Skin epidermis (tissue), 12 donors: ENCODE results near the gene PCGF2.

Experiments used
- H3K27ac ChIP-seq, 21 experiments: fragments of 200-600 bp; sonication (generic) in 11 of 21; one replicate each; pipeline ENCODE4 v1.5.0; 2020; ENCODE audit warnings: mild to moderate bottlenecking in 3 of 21, inconsistent platforms in 2 of 21, moderate library complexity in 2 of 21
- H3K4me3 ChIP-seq, 7 experiments: fragments of 200-600 bp; sonication (generic) in 2 of 7; one replicate each; pipeline ENCODE4 v1.5.0; 2020; ENCODE audit warnings: inconsistent platforms in 2 of 7, mild to moderate bottlenecking in 2 of 7, moderate library complexity in 1 of 7

PCGF2 gene

GRCh38 chr17:38752308-38753070 is 4.4 kb upstream of the PCGF2 start, which contains the start of gene PSMB3:
PSMB3 (plus strand) TSS chr17:38752741; CDS start chr17:38752827, 86 bp downstream.
- peak within 1 kb of the TSS; percentile 67 to 97 (median 91) for H3K27ac ChIP-seq
- peak within 1 kb of the TSS; percentile 66 to 98 (median 83) for H3K4me3 ChIP-seq

GRCh38 chr17:38751808-38752307 is 3.7 kb upstream of the PCGF2 start:
- Histone ChIP-seq H3K4me3 (peak overlapping the region; percentile 66 to 98 (median 83)), H3K27ac (peak overlapping the region; percentile 36 to 97 (median 84))

DNA sequence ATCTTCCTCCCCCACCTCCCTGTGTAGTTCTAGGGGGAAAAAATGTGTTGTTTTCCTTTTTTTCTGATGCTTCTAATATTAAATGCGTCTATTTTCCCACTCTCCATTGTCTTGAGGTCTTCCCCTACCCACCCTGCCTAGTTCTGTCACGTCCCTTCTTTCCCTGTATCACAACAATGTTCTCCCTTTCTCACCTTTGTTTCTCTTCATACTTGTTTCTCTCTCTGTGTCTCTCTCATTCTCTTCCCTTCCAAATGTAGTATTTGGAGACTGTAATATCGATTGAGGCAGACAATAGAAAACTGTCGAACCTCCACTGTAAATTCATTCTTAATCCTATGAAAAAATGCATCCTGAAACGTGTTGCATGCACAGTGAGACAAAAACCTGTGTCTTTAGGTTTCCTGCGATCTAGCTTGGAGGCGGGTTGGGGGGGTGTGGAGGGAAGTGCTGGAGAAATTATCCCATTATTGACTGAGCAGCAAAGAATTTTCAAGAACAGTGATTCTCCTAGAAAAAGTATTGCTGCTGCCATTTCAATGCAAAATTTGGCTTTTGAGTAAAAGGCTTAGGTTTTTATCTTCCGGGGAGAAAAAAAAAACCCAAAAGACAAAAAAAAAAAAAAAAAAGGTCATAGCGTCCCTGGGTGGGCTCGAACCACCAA is 3.1 kb upstream of the PCGF2 start:
- H3K4me3 ChIP-seq: peak overlapping the region; percentile 66 to 98 (median 83)

GRCh38 chr17:38750312-38751121 is 2.4 kb upstream of the PCGF2 start:
- Histone ChIP-seq H3K4me3 (peak overlapping the region; percentile 43 to 98 (median 72)), H3K27ac (peak overlapping the region in 16 of 21 experiments; percentile 41 to 93 (median 76))

More for the DNA sequence above, 3.1 kb upstream of the PCGF2 start:
- peak overlapping the region in 16 of 21 experiments; percentile 36 to 97 (median 84) for H3K27ac ChIP-seq

- Histone ChIP-seq H3K4me3 (peak overlapping the region; percentile 43 to 74 (median 68)), H3K27ac (peak overlapping the region in 16 of 21 experiments; percentile 41 to 93 (median 76))
Observed at GRCh38 chr17:38750044-38750311, 1.8 kb upstream of the PCGF2 start.

DNA sequence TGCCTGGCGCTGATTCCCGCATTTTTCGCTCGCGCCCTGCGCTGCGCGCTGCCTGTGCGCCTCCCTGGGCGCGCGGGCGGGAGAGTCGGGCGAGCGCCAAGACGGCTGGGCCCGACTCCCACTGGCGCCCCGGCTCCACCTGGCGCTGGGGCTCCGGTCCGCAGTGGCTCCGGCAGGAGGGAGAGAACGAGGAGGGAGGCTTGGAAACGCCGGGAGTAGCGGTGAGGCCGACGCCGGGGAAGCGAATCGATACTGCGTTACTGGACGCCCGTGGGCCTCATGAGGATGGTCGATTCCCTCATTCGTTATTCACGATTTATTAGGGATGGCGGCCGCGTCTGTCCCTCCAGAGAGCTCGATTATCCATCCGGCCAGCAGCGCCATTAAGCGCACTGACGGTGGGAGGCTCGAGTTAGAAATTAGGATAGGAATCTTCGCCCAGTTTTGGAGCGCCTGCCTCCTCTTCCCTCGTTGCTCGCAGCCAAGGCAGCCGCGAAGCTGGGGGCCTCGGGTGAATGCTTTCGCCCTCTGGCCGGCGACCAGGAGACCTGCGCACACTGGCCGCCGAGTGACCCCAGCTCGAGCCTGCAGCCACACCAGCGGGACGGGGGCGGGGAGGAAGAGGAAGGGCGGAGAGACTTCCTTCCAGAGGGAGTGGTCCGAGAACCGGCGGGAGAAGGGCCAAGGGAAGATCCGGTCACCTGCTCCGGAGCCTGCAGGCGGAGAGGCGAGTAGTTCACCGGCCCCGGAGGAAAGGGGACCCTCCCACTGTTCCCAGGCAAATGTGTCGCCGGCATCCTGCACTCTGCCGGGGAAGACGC is 1.3 kb upstream of the PCGF2 start:
- peak overlapping the region; percentile 30 to 93 (median 78) for H3K27ac ChIP-seq

DNA sequence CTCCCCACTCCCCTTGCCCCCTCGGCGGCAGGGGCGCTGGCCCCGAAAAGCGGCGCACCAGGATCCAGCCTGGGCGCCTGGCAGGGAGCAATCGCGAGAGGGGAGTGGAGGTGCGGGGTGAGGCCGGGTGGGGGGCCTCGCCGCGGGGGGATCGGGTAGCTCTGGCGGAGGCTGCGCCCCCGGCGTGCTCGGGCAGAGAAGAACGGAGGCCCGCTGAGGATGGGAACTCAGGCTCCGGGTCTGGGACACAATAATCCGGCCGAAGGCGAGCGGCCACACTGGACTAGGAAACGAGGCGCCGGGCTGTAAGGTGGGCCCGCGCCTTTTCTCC is 721 bp upstream of the PCGF2 start:
- Histone ChIP-seq H3K27ac (peak overlapping the region in 20 of 21 experiments; percentile 30 to 93 (median 78)), H3K4me3 (peak overlapping the region; percentile 43 to 74 (median 68))

More for the DNA sequence above, 1.3 kb upstream of the PCGF2 start:
- peak overlapping the region; percentile 43 to 74 (median 68) for H3K4me3 ChIP-seq

GRCh38 chr17:38747463-38748148 is 530 bp downstream of the PCGF2 start:
- peak overlapping the region; percentile 8 to 93 (median 80) for H3K27ac ChIP-seq
- peak overlapping the region; percentile 43 to 74 (median 68) for H3K4me3 ChIP-seq

GRCh38 chr17:38746849-38747462 is 1.2 kb downstream of the PCGF2 start:
- Histone ChIP-seq H3K4me3 (peak overlapping the region; percentile 43 to 74 (median 68)), H3K27ac (peak overlapping the region in 16 of 21 experiments; percentile 71 to 93 (median 82))

- Histone ChIP-seq H3K4me3 (peak overlapping the region in 4 of 7 experiments; percentile 57 to 72 (median 69)), H3K27ac (peak overlapping the region in 8 of 21 experiments; percentile 75 to 87 (median 84))
Observed at GRCh38 chr17:38746004-38746848, 1.9 kb downstream of the PCGF2 start.

DNA sequence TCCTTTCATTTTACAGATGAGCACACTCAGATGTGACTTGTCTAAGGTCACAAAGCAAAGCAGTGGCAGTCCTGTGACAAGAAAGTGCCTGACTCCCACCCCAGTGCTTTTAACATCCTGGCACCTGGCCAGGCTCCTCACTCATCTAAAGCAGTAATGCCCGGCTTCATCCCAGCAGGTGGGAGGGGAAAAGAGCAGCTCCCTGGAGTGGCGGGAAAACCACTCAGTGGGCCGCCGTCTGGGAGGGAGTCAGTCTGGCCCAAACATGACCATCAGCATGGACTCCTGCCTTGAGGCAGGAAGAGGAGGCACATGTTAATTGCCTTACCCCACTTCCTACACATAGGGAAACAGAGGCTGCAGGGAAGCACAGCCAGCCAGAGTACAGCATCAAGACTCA is 2.6 kb downstream of the PCGF2 start:
- H3K4me3 ChIP-seq: no peak overlapping the region
- no peak overlapping the region for H3K27ac ChIP-seq

DNA sequence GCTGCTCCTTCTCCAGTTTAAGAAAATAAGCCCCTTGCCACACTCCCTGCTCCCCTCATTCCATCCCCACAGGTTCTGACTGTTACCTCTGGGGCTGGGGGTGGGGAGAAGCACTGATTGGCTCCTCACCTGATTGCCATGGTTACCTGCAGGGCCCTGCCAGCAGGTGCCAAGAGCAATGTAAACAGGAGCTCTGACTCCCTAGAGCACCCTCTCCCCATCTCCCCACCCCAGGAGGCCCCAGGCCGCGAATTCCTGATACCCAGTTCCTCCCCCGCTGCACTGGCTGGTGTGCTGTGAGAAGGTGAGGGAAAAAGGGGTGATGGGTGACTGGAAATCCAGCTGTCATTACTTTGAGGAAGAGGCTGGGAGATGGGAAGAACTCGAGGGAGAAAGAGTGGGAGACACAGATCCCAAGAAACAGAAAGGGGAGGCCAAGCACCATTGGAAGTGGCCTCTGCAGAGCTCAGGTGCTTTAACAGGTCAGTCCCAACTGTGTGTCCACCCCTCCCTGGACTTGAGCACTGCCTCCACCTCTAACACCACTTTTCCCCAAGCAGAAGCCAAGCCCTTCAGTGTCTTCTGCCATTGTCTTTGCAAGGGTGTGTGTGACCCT is 4.5 kb downstream of the PCGF2 start:
- no peak overlapping the region for H3K4me3 ChIP-seq
- no peak overlapping the region for H3K27ac ChIP-seq

DNA sequence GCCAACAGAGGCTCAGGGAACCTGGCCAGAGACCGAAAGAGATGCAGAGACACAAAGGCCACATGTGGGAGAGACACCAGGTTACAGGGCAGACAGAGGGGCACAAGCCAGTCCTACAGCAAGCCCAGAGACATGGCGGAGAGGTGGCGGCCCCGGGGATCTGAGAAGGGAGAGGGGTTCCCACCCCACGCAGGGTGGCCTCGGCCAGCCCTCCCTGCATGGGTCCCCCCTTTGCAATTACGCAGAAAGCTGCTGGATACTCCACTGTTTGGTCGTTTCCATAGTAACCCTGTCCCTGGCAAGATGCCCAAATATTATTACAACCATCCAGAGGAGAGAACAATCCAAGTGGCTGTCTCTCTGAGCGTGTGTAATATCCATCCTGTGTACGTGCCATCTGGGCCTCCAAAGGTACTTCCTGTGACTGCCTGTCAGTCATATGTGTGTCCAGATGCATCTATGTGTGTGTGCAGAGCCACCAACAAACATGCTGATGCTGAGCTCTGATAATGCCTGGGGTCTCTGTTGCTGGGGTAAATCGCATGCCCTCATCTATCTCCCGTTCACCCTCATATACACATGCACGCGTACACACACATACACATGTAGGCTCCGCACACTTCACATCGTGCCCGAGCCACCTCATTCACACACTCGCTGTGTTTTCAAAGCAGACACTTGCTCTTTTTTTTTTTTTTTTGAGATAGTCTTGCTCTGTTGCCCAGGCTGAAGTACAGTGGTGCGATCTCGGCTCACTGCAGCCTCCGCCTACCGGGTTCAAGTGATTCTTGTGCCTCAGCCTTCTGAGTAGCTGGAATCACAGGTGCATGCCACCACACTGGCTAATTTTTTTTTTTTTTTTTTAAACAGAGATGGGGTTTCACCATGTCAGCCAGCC is 5.5 kb downstream of the PCGF2 start:
- H3K4me3 ChIP-seq: no peak overlapping the region

GRCh38 chr17:38741921-38742410 is 6.2 kb downstream of the PCGF2 start:
- no peak overlapping the region for H3K4me3 ChIP-seq

More for the DNA sequence above, 5.5 kb downstream of the PCGF2 start:
- peak overlapping the region in 10 of 21 experiments; percentile 19 to 87 (median 65) for H3K27ac ChIP-seq

GRCh38 chr17:38741461-38741860 is 6.7 kb downstream of the PCGF2 start:
- H3K4me3 ChIP-seq: no peak overlapping the region
- H3K27ac ChIP-seq: peak overlapping the region in 7 of 21 experiments; percentile 19 to 87 (median 66)

More at GRCh38 chr17:38741921-38742410, 6.2 kb downstream of the PCGF2 start:
- H3K27ac ChIP-seq: peak overlapping the region in 10 of 21 experiments; percentile 19 to 87 (median 65)
